HUDEP-2 (cell line): ENCODE measurements around the gene CDYL.

ENCODE experiments used
- DNase-seq, 76 experiments: peaks; one replicate each; lab custom pipeline; 2025; ENCODE audit not compliant: unreplicated experiment in 76 of 76; lab: John Stamatoyannopoulos, UW

The CDYL gene

DNA sequence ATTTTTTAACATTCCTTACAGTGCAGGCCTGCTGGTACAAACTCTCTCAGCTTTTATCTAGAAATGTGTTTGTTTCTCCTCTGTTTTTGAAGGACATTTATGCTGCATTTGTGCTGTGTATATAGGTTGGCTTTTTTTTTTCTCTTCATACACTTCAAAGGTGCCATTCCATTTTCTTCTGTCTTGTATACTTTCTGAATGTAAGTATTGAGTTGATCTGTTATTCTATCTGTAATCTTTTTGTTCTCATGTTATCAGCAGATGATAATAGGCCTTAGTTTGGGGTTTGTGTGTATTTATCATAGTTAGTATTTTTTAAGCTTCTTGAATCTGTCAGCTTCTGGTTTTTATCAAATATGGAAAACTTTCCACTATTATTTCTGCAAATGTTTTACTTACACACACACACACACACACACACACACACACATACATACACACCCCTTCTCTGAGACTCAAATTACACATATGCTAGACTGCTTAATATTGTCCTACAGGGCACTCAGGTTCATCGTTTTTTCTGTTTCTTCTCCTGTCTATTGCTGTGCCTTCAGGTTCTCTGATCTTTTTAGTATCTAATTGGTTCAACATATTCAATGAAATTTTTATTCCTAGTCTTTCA is 153.0 kb downstream of the CDYL start:
- no peak for DNase-seq

DNA sequence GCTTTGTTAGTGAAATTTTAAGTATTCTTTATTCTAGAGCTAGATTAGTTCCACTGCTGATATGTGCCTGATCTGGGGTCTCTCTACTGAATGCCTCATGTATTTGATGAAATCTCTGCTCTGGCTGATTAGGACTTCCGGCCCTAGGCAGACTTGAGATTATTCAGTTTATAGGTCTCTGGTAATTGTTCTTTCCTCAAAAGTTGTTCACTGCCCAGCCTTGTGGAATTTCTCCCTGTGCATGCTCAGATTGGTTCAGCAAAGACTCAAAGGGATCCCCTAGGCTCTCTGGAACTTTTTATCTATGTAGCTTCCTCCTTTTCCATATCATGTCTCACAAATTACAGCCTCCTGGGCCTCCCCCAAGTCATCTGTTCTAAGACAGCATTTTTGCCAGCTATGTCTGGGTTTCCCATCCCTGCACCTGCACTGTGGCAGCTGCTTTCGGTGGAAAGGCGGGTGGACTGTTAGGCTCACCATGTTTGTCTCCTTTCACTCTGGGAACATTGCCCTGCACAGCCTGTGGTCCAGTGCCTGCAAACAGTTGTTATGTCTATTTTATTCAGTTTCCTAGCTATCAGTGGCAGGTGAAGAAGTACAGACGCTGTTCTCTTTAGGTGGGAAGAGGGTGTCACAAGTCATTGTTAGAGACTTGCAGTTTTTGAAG is 154.0 kb downstream of the CDYL start:
- no peak for DNase-seq

DNA sequence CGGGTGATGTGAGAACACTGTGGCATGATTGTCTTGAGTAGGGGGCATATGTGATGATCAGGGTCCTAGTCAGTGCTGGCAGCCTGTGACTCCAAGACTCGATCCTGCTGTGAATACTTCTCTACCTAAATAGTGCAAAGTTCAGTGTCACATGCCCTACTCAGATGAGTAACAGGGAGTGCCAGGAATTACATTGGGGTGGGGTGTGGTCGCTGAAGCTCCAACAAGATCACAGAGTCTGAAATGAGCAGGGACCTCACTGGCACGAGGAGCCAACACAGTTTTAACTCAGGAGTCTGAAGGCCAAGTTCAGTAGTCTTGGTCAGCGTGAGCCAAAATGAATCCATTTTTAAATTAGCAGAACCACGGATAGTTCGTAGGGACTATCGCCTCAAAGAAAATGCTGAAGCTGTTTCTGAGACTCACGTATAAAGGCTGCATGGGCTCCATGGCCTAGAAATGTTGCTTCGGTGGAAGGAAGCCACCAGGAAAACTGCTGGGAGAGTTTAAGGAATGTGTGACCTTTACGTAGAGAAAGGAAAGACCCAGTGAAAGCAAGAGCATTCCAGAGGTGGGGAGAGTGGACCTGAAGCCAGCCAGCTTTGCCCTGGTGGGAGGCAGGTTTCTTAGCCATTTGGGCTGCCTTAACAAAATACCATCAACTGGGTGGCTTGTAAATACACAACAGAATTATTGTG is 155.5 kb downstream of the CDYL start:
- DNase-seq, result peak in 39 of 76 experiments; percentile 4 to 74 (median 36)

DNA sequence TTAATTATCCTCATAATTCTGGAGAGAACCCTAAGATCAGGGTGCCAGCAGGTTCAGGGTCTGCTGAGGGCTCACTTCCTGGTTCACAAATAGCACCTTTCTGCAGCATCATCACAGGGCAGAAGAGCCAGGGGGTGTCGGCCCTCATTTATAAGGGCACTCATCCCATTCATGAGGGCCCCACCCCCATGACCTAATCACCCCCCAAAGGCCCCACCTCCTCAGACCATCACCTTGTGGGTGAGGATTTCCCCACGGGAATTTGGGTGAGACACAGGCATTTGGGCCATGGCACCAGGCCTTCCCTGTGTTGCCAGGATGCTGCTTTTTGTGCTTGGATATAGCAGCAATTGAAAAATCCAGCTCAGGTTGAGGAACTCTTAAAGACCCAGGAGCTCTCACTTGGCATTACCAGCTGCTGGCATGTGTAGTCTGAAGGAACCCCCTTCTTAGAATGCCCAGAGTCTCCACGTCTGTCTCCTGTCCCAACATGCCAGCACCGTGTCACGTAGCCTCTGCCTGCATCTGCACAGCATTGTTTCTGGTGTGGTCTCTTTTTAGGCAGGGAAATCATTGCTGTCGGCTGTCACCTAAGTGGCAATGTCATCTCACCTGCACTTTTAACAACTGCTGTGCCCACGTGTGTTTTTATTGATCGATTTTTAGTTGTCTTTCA is 156.2 kb downstream of the CDYL start:
- no peak for DNase-seq

DNA sequence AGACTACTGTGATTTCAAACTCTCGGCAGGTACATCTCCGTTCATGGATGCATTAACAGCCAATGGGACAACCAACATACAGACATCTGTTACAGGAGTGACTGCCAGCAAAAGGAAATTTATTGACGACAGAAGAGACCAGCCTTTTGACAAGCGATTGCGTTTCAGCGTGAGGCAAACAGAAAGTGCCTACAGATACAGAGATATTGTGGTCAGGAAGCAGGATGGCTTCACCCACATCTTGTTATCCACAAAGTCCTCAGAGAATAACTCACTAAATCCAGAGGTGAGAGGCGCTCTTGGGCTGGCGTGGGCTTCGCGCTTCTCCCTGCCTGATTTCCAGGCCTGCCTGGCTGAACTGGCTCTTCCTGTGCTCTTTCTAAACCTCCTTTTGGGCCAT is 159.3 kb downstream of the CDYL start:
- no peak for DNase-seq

DNA sequence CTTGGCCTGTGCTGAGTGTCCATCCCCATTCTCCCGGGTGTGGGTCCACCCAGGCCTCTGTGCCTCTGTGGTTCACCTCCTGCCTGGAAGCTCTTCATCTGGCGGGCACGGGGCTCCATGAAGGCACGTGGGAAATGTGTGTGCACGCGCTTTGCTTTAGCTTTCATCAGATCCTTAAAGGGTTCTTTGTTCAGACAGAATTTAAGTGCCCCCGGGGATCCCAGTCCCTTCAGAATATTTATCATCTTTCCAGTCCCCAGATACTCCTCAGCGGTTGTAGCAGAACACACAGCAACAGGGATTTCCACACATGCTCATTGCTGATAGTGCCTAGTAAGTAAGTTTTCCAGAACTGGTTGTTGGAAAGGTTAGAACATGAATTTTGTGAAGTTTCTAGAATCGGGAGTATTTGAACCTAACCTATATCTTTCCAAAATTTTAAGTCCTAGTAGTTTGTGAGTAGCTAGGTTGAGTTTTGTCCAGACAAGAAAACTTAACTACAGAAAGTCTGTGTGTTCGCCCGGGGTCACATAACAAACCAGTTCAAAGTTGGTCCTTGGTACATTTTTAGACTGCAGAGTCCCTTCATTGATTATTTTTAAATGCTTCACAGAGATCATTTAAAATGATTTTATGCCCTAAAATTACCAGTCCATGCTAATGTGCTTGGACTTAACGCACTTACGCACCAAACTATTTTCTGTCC is 159.9 kb downstream of the CDYL start:
- DNase-seq, result peak in 1 of 76 experiments; percentile 61

DNA sequence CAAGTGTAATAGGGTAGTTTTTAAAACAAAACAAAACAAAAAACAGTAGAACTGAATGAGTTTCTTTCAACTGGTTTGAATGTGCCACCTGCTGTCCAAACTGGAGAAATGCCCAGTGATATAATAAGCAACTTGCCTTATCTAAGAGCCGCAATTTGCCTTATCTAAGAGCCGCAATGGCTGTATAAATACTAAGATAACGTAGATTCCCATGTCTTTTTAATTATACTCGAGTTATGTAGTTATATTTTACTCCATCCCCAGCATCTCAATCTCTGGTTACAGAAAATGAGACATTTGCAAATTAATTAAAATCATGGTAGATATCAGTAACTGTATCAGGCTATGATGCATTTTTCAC is 160.5 kb downstream of the CDYL start:
- peak in 39 of 76 experiments; percentile 9 to 77 (median 55) for DNase-seq

DNA sequence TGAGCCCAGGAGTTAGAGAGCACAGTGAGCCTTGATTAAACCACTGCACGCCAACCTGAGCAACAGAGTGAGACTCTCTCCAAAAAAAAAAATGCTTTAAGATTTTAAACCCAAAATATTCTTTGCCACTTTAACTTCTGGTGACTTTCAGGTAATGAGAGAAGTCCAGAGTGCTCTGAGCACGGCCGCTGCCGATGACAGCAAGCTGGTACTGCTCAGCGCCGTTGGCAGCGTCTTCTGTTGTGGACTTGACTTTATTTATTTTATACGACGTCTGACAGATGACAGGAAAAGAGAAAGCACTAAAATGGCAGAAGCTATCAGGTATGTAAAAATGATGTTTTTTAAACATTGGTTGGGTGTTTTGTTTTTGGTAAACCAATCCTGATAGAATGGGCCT is 161.2 kb downstream of the CDYL start:
- no peak for DNase-seq

DNA sequence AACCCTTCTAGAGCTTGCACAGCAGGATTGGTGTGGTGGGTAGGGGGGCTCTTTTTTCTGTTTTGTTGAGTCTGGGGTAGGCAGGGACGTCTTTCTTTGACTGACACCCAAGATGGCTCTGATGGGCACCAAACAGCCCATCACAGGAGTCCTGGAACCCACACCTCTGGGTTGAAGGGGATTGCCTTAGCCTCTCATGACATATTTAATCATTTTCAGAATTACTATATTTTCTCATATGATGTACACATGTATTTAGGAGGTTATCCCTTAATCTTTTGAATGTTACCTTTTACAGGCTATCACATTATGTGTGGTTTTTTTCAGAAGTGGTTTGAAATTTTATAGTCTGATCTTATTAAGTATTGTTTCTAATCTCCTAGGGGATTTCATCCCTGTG is 163.0 kb downstream of the CDYL start:
- DNase-seq, result no peak

DNA sequence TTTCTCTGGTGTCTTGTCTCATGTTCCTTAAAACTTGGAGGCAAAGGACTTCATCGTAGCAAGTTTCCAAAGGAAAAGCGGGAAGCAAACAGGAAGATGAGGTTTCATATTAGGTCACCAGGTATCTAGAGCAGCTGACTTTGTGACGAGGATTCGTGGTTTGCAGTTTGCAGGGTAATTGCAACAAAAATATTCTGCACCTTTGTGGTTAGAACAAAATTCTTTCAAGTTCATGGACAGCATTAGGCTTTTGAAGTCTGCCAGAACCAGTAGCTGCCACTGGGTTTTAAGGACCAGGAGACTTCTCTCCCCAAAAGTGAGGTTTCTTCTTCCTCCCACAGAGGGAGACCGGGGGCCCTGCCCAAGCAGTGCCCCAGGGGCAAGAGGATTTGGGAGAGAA is 164.2 kb downstream of the CDYL start:
- DNase-seq, result no peak

DNA sequence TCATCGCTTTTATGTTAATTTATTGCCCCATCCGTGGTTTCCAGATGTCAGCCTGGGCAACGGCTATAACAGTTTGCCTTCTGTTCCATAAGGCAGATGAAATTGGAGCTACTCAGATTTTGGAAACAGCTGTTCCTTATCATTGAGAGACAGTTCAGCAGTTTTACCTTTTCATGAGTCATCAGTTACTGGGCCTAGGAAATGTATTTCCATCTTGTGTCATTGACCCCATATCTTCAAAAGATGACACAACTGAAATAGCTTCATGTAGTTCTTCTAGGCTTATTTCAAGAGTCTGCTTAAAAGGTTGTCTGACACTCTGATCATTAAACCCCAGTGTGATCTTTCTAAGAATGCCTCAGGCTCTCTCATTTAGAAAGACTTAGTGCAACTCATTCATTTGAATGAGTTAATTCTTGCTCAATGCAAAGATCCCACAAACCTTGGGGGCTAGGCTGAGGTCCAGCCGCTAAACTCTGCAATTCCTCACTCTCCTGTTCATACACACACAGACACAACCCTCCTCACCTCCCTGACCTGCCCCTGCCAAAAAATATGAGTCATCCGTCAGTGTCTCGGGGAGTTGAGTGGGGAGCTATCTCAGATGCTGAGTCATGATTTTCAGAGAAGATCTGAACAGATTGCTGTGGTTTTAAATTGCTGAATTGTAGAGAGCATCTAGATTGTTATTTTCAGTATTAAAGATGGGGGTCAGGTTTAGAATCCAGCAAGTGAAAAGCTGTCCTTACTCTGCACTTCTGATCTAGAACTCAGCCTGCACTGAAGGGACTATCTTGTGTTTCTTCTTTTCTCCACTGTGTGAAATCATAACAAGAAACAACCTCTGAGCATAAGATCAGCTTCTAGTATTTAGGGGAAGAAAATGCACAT is 165.8 kb downstream of the CDYL start:
- DNase-seq, result peak in 69 of 76 experiments; percentile 22 to 94 (median 69)

DNA sequence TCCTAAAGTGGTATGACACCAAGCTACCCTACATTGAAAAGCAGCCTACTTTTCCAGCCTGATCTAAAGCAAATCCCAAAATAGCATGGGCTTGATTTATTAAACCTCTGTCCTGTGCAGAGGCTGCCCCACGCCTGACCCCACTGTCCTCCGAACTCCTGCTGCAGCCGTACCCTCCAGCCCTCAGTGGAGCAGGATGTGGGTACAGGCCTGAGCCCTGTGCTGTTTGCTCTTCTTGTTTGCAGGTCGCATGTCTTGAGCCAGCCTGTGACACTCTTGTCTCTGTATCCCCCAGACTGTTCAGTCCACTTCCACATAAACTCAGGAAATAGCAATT is 166.4 kb downstream of the CDYL start:
- no peak for DNase-seq

DNA sequence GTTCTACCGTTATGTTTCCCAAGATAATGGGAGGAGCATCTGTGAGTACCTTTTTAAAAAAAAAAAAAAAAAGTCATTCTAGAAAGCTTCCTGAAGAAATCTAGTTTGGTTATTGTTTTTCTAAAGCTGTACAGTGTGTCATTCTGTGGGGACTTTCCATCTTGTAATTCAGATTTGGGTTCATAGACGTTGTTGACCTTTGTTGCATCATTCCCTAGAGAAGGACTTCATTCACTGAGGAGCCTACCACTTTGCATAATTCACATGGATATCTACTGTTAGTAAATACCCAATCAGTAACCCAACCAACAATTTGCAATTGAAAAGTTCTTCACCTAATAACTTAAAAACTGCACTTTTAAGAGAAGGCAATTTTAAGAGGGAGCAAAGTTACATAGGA is 167.5 kb downstream of the CDYL start:
- DNase-seq, result no peak

DNA sequence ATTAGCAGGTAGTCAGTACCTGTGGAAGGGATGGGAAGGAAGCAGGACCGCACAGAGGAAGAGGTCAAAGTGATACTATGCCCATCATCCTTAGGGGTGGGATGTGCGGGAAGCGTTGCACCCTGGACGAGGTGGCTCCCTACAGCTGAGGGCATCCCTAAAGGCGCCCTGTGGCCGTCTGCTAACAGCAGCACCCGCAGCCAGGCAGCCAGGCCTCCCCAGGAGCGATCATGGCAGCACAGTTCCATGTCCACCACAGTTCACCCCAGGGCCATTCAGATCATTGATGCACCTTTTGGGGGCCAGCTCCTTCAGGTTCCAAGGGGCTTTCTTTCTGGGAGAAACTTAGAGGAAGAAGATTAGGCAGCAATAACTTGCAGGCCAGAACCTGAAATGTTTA is 168.1 kb downstream of the CDYL start:
- DNase-seq, result no peak

DNA sequence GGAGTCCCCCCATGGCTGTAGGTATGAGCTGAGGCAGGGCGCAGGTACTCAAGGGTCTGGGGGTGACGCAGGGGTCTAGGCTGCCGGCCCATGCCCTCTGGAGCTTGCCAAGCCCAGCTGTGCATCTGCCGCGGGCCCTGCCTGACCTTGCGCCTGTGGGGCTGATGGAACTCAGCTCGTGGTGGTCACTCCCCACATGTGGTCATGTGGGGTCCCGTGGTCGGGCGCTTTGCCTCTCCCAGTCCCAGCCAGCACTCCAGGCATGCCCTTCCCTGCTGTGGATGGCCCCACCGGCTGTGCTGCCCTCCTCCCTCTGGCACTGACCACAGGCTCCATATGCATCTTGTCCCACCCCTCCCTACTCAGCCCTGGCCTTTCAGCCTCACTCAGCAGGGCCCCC is 170.3 kb downstream of the CDYL start:
- DNase-seq, result no peak

DNA sequence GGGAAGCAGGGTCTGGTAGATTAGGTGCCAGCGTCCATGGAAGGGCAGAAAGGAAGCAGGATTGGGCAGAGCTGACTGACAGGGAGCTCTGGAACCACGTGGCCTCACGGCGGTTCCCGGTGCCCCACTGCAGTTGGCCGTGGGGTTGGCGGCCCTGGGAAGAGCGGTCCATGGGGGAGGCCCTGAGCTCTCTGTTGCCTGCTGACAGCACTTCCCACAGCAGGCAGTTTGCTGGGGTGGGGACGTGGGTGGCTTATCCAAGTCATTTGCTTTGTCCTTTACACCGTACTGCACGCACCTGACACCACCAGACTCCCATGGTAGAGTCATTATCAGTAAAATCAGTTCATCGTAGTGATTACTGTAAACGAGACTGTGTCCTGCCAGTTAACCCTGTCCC is 171.5 kb downstream of the CDYL start:
- DNase-seq, result no peak

DNA sequence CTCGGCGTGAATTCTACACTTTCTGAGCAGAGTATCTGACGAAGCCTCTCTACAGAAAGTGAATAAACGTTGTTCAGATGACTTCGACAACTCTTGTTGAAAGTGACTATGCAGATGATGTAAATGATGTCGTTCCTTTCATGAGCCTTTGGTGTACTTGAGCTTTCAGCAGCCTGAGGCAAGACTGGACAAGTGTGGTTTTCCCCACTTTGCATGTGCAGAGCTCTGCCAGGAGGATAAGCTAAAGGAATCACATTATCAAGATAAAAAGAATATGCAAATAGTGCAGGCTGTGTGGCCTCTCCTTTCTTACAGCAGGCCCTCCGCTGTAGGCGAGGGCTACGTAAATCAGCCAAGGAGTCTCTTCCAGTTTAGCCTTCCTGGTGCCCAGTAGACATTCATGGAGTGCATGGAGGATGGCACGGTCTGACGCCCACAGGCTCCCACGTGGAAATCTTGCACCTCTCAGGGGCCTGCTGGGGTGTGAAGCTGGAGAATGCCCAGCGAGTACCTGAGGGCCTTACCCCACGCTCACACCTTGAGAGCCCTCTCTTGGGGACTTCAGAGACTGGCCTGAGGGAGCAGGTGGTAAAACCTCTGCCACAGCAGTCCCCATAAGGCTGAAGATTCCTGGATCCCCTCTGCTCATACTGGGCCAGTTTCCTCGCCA is 172.7 kb downstream of the CDYL start:
- DNase-seq, result no peak

DNA sequence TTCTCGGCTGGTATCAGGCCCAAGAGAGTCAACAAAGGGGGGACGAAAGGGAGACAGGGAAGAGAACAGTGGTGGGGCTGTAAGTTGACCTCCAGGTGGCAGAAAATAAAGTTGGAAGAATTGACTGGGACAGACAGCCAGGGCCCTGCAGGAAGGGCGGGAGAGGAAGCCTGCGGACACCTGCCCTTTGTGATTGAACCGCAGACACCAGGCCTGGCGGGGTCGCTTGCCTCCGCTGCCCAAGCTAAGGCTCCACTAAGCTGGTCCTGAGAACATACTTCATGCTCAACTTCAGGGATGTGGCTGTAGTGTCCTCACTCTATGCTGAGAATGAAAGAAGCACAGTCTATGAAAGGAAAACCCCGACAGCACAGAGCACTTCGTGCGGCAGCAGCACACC is 173.9 kb downstream of the CDYL start:
- no peak for DNase-seq

DNA sequence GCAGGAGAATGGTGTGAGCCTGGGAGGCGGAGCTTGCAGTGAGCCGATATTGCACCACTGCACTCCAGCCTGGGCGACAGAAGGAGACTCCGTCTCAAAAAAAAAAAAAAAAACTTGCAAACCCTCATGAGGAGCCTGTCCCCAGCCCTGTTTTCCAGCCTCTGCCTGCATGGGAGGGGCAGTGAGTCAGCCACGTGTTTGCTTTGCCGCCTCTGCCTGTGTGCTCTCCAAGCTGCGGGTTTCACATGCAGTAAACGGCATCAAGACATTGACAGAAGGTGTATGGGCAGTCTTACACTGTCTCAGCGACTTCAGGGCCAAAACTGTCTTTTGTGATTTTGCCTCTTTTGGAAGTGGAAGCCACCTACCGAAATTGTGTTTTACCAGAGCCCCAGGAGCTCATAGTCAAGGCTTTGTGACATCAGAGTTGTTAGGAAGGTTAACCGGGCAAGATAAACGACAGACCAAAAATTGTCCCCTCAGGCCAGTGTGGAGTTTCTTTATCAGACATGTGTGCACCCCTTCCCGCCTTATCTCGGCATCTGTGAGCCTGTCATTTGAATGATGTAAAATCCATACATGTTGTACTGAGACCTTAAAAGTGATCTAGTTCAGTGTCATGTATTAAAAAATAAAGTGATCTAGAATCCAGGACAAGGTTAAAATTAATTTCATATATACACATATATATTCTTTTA is 174.8 kb downstream of the CDYL start:
- no peak for DNase-seq
